ENCODE results near the gene C6orf163.

C6orf163 gene

DNA sequence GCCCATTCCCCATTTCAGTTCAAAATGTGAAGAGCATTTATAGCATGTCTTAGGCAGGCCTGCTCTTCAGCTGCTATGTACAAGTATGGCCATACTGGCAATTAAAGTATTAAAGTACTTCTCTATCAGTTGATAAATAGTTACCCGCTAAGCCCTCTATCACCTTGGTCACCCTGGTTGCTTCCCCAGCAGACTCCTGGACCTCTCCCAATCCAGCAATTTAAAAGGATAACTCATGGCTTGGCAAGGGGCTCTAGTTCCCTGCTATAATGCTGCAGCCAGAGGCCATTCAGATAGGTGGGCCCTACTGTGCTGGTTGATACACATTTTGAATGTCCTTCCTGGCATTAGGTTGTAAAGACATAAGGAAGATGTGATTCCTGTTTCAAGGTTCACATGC is 7.0 kb downstream of the C6orf163 start:
- TF ChIP-seq, protein P1, sequence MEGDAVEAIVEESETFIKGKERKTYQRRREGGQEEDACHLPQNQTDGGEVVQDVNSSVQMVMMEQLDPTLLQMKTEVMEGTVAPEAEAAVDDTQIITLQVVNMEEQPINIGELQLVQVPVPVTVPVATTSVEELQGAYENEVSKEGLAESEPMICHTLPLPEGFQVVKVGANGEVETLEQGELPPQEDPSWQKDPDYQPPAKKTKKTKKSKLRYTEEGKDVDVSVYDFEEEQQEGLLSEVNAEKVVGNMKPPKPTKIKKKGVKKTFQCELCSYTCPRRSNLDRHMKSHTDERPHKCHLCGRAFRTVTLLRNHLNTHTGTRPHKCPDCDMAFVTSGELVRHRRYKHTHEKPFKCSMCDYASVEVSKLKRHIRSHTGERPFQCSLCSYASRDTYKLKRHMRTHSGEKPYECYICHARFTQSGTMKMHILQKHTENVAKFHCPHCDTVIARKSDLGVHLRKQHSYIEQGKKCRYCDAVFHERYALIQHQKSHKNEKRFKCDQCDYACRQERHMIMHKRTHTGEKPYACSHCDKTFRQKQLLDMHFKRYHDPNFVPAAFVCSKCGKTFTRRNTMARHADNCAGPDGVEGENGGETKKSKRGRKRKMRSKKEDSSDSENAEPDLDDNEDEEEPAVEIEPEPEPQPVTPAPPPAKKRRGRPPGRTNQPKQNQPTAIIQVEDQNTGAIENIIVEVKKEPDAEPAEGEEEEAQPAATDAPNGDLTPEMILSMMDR (IDR thresholded peaks at IDR 0.05; ENCODE audit: low read depth, low read length, missing control alignments) = no peak
- H3K4me3 ChIP-seq (ENCODE audit: low read depth, low read length) = no peak overlapping the region
- no peak for DNase-seq (ENCODE audit: low read depth)

GRCh38 chr6:87356181-87356580 is 11.6 kb downstream of the C6orf163 start:
- TF ChIP-seq, protein P1 (IDR thresholded peaks at IDR 0.05; ENCODE audit: low read depth, low read length, missing control alignments) = no peak
- no peak for DNase-seq (ENCODE audit: low read depth)

DNA sequence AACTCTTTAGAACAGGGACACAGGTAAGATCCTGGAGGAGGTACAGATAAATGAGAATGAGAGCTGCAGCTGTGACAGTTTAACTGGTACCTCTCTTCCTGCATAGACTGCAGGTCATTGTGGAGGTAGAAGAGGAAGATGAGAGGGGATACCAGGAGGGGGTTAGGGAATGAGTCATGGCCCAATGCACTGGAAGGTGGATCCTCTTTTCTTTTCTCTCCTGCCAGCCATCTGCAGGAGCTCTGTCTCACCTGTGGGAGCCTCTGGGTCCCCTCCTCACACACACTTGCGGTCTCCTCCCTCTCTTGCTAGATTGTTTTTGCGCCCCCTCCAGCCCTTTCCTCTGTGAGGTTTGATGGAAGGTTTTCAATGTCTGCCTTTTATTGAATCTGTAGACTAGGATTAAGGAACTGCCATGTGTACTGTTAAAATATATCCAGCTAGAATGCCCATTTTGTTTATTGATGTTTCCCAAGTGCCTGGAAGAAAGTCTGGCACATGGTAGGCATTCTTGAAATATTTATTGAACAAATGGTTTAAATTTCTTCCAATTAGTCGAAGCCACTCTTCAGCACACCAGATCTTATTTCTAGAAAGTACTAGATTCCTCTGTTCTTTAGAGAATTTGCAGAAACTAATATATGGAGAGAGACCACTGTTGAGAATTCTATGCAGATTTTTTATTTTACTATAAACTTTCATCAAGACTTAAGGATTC is 13.0 kb downstream of the C6orf163 start:
- TF ChIP-seq, protein P1 (IDR thresholded peaks at IDR 0.05; ENCODE audit: low read depth, low read length, missing control alignments) = no peak
- DNase-seq (ENCODE audit: low read depth) = no peak
- H3K4me3 ChIP-seq (ENCODE audit: low read depth, low read length) = no peak overlapping the region

More at GRCh38 chr6:87356181-87356580, 11.6 kb downstream of the C6orf163 start:
- H3K4me3 ChIP-seq (ENCODE audit: low read depth, low read length) = no peak overlapping the region

DNA sequence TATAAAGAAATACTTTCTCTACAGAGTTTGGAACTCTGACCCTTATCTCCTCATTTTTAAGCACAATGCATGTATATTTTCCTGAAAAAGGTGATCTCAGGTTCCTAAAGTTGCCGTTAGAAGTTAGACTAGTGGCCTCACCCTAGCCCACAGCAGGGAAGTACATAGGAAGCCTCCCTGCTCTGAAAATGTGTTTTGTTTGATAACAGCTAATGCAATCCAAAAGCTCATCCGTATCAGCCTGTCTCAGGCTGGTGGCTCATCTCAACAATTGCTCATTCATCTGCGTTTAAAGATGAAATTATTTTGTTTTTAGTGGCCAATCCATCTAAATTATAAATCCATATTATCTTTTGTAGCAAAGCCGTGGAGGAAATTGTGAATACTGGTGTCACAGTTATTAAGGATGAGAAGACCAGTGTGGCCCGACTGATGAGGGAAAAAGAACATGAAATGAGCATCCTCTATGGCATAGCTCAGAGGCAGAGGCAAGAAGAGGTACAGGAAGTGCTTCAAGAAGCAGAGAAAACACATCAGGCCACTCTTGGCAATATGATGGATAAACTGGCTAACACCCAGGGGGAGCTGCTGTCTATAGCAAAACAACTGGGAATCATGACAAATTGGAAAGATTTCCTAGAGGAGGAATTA is 20.1 kb downstream of the C6orf163 start:
- H3K4me3 ChIP-seq (ENCODE audit: low read depth, low read length) = no peak overlapping the region
- TF ChIP-seq, protein P1 (IDR thresholded peaks at IDR 0.05; ENCODE audit: low read depth, low read length, missing control alignments) = no peak
- no peak for DNase-seq (ENCODE audit: low read depth)

DNA sequence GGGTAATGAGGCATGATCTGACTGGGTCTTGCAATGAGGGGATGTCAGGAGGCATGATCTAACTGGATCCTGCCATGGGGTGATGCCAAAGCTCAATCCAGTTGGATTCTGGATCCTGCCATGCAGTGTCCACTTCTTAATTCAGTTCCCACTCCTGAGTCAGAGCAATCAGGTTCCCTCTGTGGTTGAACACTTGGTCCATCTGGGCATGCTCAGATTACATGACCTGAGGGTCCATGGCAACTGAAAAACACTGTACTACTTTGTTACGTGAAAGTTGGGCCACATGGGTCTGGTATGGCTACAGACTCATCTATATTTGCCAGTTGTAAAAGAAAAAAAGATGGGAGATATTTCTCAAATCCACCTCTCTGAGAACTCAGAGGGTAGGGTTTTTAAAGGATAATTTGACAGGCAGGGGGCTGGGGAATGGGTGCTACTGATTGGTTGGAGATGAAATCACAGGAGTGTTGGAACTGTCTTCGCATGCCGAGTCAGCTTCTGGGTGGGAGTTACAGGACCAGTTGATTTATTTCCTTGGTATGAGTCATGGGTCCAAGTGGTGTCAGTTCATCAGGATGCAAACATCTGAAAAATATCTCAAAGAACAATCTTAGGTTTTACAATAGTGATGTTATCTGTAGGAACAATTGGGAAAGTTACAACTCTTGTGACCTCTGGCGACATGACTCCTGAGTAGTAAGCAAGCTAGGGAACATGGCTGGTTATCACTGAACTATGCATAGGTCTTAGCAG is 21.6 kb downstream of the C6orf163 start:
- H3K4me3 ChIP-seq (ENCODE audit: low read depth, low read length) = no peak overlapping the region
- DNase-seq (ENCODE audit: low read depth) = no peak
- TF ChIP-seq, protein P1 (IDR thresholded peaks at IDR 0.05; ENCODE audit: low read depth, low read length, missing control alignments) = no peak

DNA sequence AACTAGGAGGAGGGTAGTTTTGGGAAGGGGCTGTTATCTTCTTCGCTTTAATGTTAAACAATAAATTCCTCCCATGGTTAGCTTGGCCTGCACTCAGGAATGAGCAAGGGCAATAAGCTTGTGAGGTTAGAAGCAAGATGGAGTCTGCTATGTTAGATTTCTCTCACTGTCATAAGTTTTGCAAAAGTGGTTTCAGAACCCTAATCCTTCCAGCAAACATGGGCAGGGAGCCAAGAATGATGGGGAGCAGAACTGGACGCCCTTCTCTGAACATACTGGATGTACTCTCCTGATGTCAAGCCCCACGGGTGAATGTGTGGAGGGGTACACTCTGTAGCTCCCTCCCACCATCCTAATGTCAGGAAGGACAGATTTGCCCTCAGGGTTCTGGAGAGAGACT is 22.3 kb downstream of the C6orf163 start:
- TF ChIP-seq, protein P1 (IDR thresholded peaks at IDR 0.05; ENCODE audit: low read depth, low read length, missing control alignments) = no peak
- no peak overlapping the region for H3K4me3 ChIP-seq (ENCODE audit: low read depth, low read length)
- DNase-seq (ENCODE audit: low read depth) = no peak
